CD14-positive monocyte (primary cell): Measurements from ENCODE around the gene ARHGAP12. TPM values are rescaled to one million over a fixed set of nuclear protein-coding genes. Genes with fewer than 3 reads are reported as not detected.

Source experiments
- DNase-seq, 3 donors: peaks; one replicate each; pipeline ENCODE4 v3.0.0-alpha.2; 2011 to 2022
- H2AFZ ChIP-seq: 2 replicates; pipeline ENCODE4 v1.6.0; 2012; ENCODE audit warnings: mild to moderate bottlenecking, low read depth, low read length, inconsistent platforms; ENCODE audit not compliant: insufficient read depth, poor library complexity, severe bottlenecking
- H3K27ac ChIP-seq, 2 donors: 1 replicate in 1 of 2; 2 replicates in 1 of 2; pipeline ENCODE4 v1.5.1; 2012 to 2013; ENCODE audit warnings: low read length in 2 of 2, control low read depth in 1 of 2, inconsistent platforms in 1 of 2, low read depth in 1 of 2, mild to moderate bottlenecking in 1 of 2
- H3K27me3 ChIP-seq, 2 donors: one replicate each; pipeline versions ENCODE4 v1.6.0 to v1.6.1; 2011 to 2013; ENCODE audit warnings: low read length in 2 of 2; ENCODE audit not compliant: control insufficient read depth in 2 of 2, insufficient read depth in 2 of 2
- H3K36me3 ChIP-seq, 2 donors: replicated peaks in 1 of 2; 1 replicate in 1 of 2; 2 replicates in 1 of 2; pipeline versions ENCODE4 v1.5.1 to v1.6.1; 2012 to 2013; ENCODE audit warnings: low read length in 2 of 2, control low read depth in 1 of 2, inconsistent platforms in 1 of 2, mild to moderate bottlenecking in 1 of 2; ENCODE audit not compliant: insufficient read depth in 2 of 2, control insufficient read depth in 1 of 2
- H3K4me1 ChIP-seq, 2 donors: 1 replicate in 1 of 2; 2 replicates in 1 of 2; pipeline versions ENCODE4 v1.5.1 to v1.6.1; 2012 to 2013; ENCODE audit warnings: low read length in 2 of 2, control low read depth in 1 of 2, inconsistent platforms in 1 of 2, mild to moderate bottlenecking in 1 of 2, moderate library complexity in 1 of 2; ENCODE audit not compliant: insufficient read depth in 2 of 2, control insufficient read depth in 1 of 2
- H3K4me2 ChIP-seq: replicated peaks from 2 replicates; pipeline ENCODE3; 2012; ENCODE audit warnings: low read length, moderate library complexity, mild to moderate bottlenecking; ENCODE audit not compliant: poor library complexity, severe bottlenecking; ENCODE audit errors: extremely low read depth
- H3K4me3 ChIP-seq, 3 experiments: fragments of 200-600 bp in 1 of 3; sonication (generic) in 1 of 3; replicated peaks in 1 of 3; 1 replicate in 2 of 3; 2 replicates in 1 of 3; pipeline ENCODE4 v1.5.1; 2011 to 2013; ENCODE audit warnings: low read length in 3 of 3, mild to moderate bottlenecking in 3 of 3, control low read depth in 2 of 3, low read depth in 2 of 3, inconsistent platforms in 1 of 3, moderate library complexity in 1 of 3
- H3K79me2 ChIP-seq: 2 replicates; pipeline ENCODE4 v1.6.0; 2012; ENCODE audit warnings: mild to moderate bottlenecking, control low read depth, inconsistent platforms, low read length, moderate library complexity; ENCODE audit not compliant: insufficient read depth
- H3K9ac ChIP-seq: 2 replicates; pipeline ENCODE4 v1.6.0; 2017; ENCODE audit warnings: low read length, mild to moderate bottlenecking; ENCODE audit not compliant: insufficient read depth, poor library complexity, severe bottlenecking
- H3K9me3 ChIP-seq, 2 donors: replicated peaks in 1 of 2; 1 replicate in 1 of 2; 2 replicates in 1 of 2; pipeline versions ENCODE4 v1.5.1 to v1.6.1; 2012 to 2013; ENCODE audit warnings: low read length in 2 of 2, control low read depth in 1 of 2; ENCODE audit not compliant: control insufficient read depth in 1 of 2, insufficient read depth in 1 of 2
- H4K20me1 ChIP-seq: 2 replicates; pipeline ENCODE4 v1.6.0; 2012; ENCODE audit warnings: mild to moderate bottlenecking, low read length, control low read depth, moderate library complexity; ENCODE audit not compliant: insufficient read depth
- H3K27ac Mint-ChIP-seq, 7 donors: one replicate each; pipeline ENCODE4 v1.8.0; 2020; ENCODE audit warnings: mild to moderate bottlenecking in 7 of 7, mixed read lengths in 7 of 7, moderate library complexity in 6 of 7, inconsistent platforms in 2 of 7
- H3K27me3 Mint-ChIP-seq, 3 donors: one replicate each; pipeline ENCODE4 v1.8.0; 2021 to 2022; ENCODE audit warnings: low read depth in 3 of 3, mild to moderate bottlenecking in 3 of 3, mixed read lengths in 3 of 3, moderate library complexity in 3 of 3, inconsistent platforms in 1 of 3
- H3K36me3 Mint-ChIP-seq, 2 donors: one replicate each; pipeline ENCODE4 v1.8.0; 2020; ENCODE audit warnings: mixed read lengths in 2 of 2, inconsistent platforms in 1 of 2, mild to moderate bottlenecking in 1 of 2
- H3K4me1 Mint-ChIP-seq: one replicate; pipeline ENCODE4 v1.8.0; 2020; ENCODE audit warnings: mild to moderate bottlenecking, mixed read lengths
- H3K4me3 Mint-ChIP-seq, 2 donors: one replicate each; pipeline ENCODE4 v1.8.0; 2020; ENCODE audit warnings: mild to moderate bottlenecking in 2 of 2, mixed read lengths in 2 of 2, moderate library complexity in 1 of 2
- H3K9me3 Mint-ChIP-seq, 7 donors: one replicate each; pipeline ENCODE4 v1.8.0; 2020 to 2022; ENCODE audit warnings: mixed read lengths in 7 of 7, mild to moderate bottlenecking in 6 of 7, moderate library complexity in 6 of 7, inconsistent platforms in 2 of 7
- WGBS: methylation state at CpG from one replicate; pipeline ENCODE4 v1.1.5; 2013; ENCODE audit warnings: missing lambda C conversion rate; ENCODE audit not compliant: insufficient coverage; 5-methylcytosine and 5-hydroxymethylcytosine counted together
- intact Hi-C, 2 donors: fragments of 100-400 bp; cut with micrococcal nuclease; formaldehyde crosslinking; loops; one replicate each; pipeline versions ENCODE4 v1.15.0 to v1.15.1; 2023
- polyA plus RNA-seq, 3 donors: library from polyadenylated mRNA; depleted of rRNA in 1 of 3; unstranded in 2 of 3; stranded (reverse) in 1 of 3; fragments of 300-500 nt in 2 of 3; fragments of >200 nt in 1 of 3; fragmentation: Illumina TruSeq in 2 of 3; gene quantifications; 1 replicate in 2 of 3; 2 replicates in 1 of 3; pipeline ENCODE4 v1.2.3, GENCODE V29; 2012 to 2021
- TF ChIP-seq, protein P1 (sequence below): fragments of 200-600 bp; IDR thresholded peaks from one replicate; pipeline ENCODE4 v1.8.0; 2022; ENCODE audit warnings: antibody characterized with exemption, mild to moderate bottlenecking

Gene ARHGAP12
- polyA plus RNA-seq, 3 donors, result 3.2 to 15.5 (median 4.7) TPM

DNA sequence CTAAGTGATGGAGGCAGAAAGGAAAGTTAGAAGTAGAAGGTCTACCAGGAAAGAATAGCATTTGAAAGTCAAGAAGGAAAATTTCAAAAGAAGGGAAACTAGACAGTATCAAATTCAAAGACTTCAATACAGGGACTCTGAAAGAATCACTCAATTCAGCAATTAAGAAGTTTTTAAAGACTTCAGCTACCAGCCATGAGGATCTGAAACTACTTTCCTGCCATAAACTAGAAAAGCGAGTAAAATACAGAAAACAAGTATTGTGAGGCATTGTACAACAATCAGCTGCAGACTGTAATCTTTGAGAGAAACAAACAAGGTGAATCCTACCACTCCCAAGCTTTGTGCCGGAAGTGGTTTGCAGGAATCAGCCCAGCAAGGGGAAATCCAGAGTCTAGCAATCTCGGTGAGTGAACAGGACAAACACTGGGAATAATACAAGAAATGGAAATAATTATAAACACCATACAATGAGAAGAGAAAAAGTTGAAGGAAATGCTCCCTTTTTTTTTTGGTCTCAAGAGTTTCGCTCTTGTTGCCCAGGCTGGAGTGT, 62.4 kb downstream of the ARHGAP12 start:
- Histone ChIP-seq H2AFZ (no peak overlapping the region), H3K4me2 (no peak overlapping the region), H4K20me1 (peaks cover 33% of the 10 kb centered on the region), H3K27ac (no peak overlapping the region), H3K27me3 (no peaks in the 10 kb centered on the region), H3K9me3 (no peaks in the 10 kb centered on the region), H3K36me3 (peaks cover 0 to 3% of the 10 kb centered on the region in 2 donors), H3K4me3 (no peak overlapping the region), H3K4me1 (peaks cover 4 to 7% of the 10 kb centered on the region in 2 donors), H3K9ac (no peak overlapping the region), H3K79me2 (peaks cover 17% of the 10 kb centered on the region)
- no CpG with 5 or more reads among the region's 4 CpGs for WGBS
- Mint-ChIP-seq H3K36me3 (peaks cover 3% of the 10 kb centered on the region in 2 donors), H3K9me3 (no peaks in the 10 kb centered on the region), H3K4me1 (peaks cover 21% of the 10 kb centered on the region), H3K27me3 (no peaks in the 10 kb centered on the region), H3K4me3 (no peak overlapping the region), H3K27ac (peak overlapping the region in 1 of 7 donors; percentile 24)
- TF ChIP-seq, protein P1, sequence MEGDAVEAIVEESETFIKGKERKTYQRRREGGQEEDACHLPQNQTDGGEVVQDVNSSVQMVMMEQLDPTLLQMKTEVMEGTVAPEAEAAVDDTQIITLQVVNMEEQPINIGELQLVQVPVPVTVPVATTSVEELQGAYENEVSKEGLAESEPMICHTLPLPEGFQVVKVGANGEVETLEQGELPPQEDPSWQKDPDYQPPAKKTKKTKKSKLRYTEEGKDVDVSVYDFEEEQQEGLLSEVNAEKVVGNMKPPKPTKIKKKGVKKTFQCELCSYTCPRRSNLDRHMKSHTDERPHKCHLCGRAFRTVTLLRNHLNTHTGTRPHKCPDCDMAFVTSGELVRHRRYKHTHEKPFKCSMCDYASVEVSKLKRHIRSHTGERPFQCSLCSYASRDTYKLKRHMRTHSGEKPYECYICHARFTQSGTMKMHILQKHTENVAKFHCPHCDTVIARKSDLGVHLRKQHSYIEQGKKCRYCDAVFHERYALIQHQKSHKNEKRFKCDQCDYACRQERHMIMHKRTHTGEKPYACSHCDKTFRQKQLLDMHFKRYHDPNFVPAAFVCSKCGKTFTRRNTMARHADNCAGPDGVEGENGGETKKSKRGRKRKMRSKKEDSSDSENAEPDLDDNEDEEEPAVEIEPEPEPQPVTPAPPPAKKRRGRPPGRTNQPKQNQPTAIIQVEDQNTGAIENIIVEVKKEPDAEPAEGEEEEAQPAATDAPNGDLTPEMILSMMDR, result no peak
- DNase-seq, result no peak
- intact Hi-C loops, result loop anchor here (5.0 to 10.0 kb wide), 2 partner anchors 139 to 141 kb away; no protein-coding TSS in a partner anchor

DNA sequence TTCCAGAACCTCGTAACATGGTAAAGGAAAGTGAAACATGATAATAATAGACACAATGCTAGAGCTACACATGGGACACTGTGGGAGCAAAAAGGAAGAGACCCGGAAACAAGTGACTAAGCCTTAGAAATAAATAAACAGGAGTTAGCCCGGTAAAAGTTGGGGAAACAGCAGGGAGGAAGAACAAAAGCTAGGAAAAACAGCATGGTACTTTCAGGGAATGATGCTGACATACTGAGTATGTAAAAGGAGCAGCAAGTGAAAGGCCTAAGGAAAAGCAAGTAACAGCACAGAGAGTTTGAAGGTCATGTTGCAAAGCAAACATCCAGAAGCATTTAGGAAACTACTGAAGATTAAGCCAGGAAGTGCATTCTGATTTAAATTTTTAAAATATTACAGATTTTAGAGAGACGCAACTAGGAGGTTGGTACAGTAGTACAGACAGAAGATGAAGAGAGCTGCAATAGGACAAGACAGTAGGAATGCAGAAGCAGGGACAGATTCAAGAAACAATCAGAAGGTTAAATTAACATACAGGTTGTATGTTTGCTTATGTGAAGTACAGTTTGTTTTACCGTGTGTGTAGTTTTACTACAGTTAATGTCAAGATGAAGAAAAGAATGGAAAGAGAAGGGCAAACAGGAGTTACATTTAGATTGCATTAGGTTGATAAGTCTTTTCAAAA, 63.7 kb downstream of the ARHGAP12 start:
- 66% methylated on average over 3 of the region's 5 CpGs for WGBS
- Histone ChIP-seq H3K9ac (no peak overlapping the region), H3K9me3 (no peaks in the 10 kb centered on the region), H3K27ac (no peak overlapping the region), H3K36me3 (peaks cover 4 to 15% of the 10 kb centered on the region in 2 donors), H3K27me3 (no peaks in the 10 kb centered on the region), H2AFZ (no peak overlapping the region), H4K20me1 (peaks cover 33% of the 10 kb centered on the region), H3K4me2 (no peak overlapping the region), H3K4me1 (peaks cover 4 to 7% of the 10 kb centered on the region in 2 donors), H3K4me3 (no peak overlapping the region), H3K79me2 (peaks cover 17% of the 10 kb centered on the region)
- DNase-seq, result no peak
- Mint-ChIP-seq H3K4me1 (peaks cover 21% of the 10 kb centered on the region), H3K9me3 (no peaks in the 10 kb centered on the region), H3K36me3 (peaks cover 6 to 13% of the 10 kb centered on the region in 2 donors), H3K4me3 (no peak overlapping the region), H3K27me3 (no peaks in the 10 kb centered on the region), H3K27ac (no peak overlapping the region)
- TF ChIP-seq, protein P1, result no peak
- intact Hi-C loops, result loop anchor here (5.0 to 10.0 kb wide), 2 partner anchors 140 to 142 kb away; no protein-coding TSS in a partner anchor
